HG03460 (cell line): ENCODE data around the gene IFRD2.
"Not testable (repeated sequence)": the region's sequence is repeated elsewhere in the genome, so short reads cannot be mapped to it uniquely, and the experiment has no call there.

Experiments
- ATAC-seq: cut with Tn5 transposase; IDR thresholded peaks from one replicate; pipeline ENCODE4 v1.9.1; 2021; ENCODE audit not compliant: unreplicated experiment

Gene IFRD2

GRCh38 chr3:50268703-50269451, 23.4 kb downstream of the IFRD2 start, which contains the start of gene SEMA3B:
Gene SEMA3B, plus strand, starts transcription at chr3:50269147. Its CDS starts 94 bp downstream, at chr3:50269241.
- ATAC-seq, result no peak

DNA sequence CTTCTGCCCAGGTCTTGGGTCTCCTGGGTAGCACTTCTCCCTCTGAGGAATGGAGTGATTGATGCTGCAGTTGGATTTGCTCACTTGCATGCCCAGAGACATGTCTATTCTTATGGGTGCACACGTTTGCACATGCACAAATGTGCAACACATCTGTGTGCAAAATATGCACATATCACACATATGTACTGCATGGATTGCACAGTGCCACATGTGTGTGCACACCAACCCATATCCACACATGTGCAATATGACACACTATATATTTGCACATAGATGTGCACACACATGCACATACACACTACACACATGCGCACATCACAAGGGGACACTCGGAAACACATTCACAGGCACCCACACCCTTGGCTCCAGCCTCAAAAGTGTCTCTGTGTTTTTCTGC, 24.0 kb downstream of the IFRD2 start:
- ATAC-seq, result no peak

DNA sequence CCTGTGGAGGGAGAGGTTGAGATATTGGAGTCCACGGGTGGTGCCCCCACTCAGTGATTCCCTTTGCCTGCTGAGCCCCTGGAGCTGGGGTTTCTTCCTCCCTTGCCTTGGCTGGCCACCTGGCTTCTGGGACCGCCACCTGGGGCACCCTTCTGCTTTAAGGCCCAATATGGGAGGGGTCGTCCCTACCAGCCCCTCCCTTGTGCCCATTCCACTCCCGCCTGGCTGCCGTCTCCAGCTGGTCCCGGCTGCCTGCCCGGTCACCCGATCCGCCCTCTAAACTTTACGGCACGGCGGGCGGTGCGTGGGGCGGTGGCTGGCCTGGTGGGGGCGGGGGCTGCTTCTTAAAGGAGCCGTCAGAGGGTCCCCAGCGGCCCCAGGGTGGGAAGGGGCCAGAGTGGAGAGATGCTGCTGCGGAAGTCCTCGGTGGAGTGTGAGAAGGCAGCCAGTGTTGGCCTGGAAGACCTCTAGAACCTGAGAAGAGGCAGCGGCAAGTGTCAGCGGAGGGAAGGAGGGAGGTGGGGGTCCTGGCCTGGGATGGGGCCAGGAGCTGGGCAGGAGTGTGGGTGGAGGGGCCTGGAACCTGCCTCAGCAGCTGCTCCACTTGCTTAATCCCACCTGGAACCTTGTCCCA, 24.8 kb downstream of the IFRD2 start:
- ATAC-seq, result no peak

DNA sequence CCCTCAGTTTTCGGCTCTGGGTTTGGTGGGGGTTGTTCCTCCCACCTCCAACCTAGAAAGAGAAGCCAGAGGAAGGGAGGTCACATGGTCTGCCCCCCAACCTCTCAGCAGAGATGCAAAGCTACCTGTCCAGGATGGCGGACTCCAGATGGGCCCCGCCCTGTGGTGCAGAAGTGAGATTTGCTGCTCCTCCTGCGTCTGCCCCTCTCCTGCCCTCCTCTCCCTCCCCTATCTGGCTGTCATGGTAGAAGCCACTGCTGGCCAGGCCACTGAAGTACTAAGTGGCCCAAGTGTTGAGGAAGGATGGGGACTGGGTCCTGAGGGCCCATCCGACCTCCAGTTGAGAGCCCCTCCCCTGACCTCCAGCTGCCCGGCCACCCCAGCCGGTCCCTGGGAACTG, 25.4 kb downstream of the IFRD2 start:
- no peak for ATAC-seq

DNA sequence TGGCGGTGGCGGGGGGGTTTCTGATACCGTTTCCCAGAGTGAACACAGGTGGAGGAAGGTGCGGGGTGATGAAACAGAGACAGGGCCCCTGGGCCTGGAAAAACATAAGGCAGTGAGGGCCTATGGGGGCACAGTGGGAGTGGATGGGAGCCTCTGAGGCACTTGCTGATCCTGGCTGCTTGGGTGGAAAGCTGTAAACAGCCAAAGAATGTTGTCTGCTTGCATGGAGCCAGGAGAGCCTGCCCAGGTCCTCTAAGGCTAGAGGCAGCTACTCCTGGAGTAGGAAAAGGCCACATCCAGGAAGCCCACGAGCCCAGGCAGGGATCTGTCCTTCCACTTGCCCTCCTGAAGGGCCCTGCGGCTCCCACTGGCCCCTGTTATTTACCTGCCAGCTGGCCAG, 26.2 kb downstream of the IFRD2 start:
- ATAC-seq, result no peak

DNA sequence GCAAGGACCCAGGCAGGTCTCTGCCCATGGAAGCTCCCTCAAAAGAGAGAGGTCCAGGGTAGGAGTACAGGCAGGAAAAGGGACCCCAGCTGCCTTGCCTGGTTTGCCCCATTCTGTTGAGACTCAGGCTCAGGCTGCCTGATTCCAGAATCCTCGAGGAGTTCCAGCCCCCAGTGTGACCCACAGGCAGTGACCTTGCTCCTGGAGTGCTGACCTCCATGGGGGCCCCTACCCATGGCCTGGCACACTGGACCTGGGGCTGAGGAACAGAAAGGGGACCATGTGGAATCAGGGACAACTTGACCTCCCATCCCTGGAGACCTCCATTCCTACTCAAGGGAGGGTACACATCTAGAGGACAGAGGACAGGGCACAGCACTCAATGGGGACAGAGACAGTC, 26.7 kb downstream of the IFRD2 start:
- no peak for ATAC-seq

DNA sequence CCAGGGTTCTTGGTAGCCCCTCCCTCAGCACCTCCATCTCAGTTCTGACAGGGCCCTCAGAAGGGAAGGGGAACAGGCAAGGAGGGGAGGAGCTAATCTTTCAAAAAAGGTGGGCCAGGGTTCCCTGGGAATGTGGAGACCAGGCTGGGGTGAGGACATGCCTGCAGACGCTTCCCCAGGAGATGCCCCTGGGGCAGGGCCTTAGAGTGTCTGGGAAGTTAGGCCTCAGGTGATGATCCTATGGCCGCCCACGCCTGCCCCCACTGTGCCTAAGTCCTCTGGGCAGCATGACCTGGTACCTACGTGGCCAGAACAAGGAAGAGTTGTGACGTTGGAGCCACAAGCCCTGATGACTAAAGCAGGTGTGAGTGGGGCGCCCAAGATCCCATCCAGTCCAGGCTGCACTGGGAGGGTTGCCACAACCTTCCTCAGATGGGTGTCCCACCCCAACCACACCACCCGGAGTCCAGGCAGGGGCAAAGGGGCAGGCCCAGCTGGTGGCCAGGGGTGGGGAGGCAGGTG, 27.2 kb downstream of the IFRD2 start:
- ATAC-seq, result no peak

DNA sequence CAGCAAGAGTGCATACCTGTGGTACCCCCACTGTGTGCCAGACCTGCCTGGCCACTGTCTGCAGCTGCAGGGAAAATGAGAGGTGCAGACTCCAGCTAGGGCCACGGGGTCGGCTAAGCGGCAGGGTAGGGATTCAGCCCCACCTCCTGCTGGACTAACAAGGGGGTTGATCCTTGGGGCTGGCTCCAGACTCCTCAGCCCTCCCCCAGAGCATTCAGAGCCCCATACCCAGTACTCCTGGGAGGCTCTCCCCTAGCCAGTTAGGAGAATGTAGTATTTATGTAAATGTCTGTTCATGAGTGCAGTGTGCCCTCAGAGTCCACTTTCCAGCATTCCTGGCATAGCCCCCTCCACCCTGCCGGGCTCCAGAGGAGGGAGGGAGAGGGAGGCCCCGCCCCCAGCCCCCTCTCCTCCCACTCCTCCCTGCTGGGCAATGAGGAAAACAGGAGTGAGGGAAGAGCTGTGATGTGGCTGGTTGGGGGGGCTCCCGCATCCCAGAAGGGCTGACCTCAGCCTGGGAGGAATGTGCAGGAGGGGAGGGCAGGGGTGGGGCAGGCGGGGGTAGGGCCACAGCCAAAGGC, 27.8 kb downstream of the IFRD2 start:
- no peak for ATAC-seq

DNA sequence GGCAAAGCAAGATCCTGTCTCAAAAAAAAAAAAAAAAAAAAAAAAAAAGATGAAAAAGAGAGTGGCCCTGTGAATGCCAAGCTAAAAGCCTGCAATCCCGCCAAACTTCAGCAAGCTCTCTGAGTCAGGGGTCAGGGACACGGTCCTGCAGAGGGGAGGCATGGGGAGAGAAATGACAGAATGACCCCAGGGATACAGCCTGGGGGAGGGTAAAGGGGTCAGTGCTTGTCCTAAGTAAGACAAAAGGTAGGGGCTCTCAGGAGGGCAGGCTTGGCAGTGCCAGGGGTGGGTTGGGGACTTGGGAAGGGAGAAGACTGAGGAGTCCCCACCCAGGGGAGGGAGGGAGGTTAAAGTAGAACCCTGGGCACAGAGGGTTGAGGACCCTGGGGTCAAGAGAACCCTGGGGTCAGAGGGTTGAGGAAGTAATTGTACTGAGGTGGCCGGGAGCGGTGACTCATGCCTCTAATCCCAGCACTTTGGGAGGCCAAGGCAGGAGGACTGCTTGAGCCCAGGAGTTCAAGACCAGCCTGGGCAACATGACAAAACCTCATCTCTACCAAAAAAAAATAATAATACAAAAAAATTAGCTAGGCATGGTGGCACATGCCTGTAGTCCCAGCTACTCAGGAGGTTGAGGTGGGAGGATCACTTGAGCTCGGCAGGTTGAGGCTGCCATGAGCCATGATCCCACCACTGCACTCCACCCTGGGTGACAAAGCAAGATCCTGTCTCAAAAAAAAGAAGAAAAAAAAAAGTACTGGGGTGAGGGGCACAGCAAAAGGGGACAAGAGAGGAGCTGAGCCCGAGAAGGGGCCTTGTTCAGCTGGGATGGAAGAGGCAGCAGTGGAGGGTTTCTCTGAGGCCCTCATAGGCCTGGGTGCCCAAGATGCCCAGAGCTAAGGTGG, 28.5 kb downstream of the IFRD2 start:
- ATAC-seq, result no peak

- no peak for ATAC-seq
Observed at GRCh38 chr3:50262778-50263177, 29.5 kb downstream of the IFRD2 start.

DNA sequence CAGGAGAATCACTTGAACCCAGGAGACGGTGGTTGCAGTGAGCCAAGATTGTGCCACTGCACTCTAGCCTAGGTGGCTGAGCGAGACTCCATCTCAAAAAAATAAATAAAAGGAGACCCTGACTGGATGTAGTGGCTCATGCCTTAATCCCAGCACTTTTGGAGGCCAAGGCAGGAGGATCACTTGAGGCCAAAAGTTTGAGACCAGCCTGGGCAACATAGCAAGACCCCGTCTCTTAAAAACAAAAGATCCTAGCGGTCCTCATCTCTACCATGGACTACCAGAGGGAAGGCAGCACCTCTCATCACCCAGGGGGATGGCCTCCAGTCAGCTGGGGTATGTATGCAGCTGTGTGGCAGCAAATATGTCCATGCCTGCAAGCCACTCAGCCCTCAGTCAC, 30.0 kb downstream of the IFRD2 start:
- ATAC-seq, result not testable (repeated sequence)

DNA sequence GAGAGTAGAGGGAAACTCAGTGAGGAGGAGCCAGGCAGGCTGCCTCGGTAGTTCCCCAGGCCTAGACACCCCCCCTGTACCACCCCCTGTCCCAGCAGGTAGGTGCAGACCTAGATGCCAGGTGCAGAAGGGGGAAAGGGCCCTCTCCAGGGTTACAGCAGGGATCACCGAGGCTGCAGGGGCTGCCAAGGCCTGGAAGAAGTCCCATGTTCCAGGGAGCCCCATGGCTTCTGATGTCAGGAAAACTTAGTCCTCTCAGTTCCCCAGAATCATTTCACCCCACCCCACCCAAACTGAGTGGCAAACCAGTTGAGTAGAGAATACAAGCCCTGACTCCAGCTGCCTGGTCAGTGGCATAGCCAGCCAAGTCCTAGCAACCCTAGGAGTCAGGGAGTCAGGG, 30.7 kb downstream of the IFRD2 start:
- no peak for ATAC-seq

GRCh38 chr3:50260942-50261441, 31.2 kb downstream of the IFRD2 start:
- no peak for ATAC-seq

GRCh38 chr3:50260027-50260941, 31.9 kb downstream of the IFRD2 start:
- peak; percentile 80 for ATAC-seq

DNA sequence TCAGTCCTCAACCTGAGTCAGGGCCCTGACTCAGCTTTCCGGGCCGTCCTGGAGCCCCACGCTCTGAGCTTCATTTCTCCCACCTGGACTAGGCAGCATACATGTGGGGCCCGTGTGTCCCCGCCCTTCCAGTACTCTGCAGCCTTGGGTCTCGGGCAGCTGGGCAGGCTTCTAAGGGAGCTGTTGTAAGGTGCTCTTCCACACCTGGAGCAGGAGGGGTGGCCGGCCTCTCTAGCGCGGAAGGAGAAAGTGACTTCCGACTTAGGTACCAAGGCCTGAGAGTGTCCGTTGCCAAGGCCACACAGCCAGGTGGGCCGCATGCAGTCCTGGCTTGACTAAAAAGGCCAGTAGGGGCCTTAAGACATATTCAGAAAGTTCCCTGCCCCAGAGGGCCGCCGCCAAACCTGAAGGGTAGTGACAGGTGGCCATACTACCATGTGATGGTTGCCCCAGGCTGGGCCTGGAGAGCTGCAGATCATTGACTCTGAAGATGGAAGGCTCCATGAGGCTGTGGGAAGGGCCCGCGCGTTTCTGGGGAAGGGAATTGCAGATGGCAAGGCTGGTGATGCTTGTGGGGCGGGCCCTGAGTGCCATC, 32.7 kb downstream of the IFRD2 start:
- ATAC-seq, result peak; percentile 9

DNA sequence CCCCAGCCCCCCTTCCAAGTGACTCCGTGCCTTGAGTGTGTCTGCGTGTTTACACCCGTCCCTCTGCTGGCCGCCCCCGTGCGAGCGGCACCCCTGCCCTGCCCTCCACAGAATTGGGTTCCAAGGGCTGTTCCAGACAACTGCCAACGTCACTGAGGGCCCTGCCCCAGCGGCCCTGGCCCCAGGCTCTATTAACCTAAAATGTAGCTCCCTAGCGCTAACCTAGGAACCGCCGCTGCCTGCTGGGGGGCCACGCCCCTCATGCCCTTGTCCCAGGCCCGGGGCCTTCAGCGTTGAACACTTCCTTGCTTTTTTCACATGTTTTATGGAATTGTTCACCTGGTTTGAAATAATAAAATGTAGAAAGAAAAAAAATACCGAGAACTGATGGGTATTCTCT, 33.2 kb downstream of the IFRD2 start:
- ATAC-seq, result no peak

DNA sequence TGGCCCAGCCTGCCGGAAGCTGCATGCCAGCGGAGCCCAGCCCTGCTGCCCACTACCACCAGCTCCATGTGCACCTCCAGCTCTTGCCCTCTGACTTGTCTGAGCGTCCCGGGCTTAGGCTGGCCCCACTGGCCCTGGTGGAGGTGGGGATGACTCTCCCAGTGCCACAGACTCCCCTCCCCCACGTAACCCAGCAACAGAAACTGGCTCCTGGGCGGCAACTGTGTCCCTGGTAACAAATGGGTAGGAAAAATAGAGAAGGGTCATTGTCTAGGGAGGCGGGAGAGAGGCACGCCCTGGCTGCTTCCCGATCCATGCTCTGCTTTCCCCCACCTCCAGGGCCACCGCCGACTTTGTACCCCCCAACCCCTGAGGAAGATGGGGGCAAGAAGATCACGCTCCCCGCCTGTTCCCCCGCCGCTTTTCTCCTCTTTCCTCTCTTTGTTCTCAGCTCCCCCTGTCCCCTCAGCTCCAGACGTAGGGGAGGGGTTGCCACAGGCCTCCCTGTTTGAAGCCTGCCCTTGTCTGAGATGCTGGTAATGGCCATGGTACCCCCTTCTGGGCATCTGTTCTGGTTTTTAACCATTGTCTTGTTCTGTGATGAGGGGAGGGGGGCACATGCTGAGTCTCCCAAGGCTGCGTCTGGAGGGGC, 34.1 kb downstream of the IFRD2 start:
- no peak for ATAC-seq

DNA sequence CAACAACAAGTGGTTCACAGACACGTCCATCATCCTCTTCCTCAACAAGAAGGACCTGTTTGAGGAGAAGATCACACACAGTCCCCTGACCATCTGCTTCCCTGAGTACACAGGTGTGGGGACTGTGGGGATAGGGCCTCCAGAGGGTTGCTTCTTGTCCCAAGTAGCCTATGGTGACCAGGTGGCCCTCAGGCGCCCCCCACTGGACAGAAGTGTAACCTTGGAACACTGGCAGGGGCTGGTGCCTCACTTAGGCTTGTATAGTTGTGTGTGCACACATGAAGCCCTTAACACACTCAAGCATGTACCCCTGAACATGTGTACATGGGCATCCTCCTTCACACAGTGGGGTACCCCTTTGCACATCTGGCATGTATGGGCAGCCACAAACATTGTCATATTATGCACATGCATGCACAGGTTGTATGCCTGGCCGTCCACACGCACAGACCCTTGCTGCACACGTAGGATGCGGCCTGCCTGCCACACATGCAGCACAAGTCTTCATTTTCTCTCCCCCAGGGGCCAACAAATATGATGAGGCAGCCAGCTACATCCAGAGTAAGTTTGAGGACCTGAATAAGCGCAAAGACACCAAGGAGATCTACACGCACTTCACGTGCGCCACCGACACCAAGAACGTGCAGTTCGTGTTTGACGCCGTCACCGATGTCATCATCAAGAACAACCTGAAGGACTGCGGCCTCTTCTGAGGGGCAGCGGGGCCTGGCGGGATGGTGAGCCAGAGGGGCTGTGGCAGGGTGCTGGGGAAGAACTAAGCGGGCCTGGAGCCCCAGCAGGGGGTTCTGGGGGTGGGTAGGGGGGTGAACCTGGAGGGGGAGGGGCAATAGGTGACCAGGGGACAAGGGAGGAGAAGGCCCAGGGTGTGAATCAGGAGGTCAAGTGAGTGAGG, 35.0 kb downstream of the IFRD2 start:
- ATAC-seq, result no peak
